ENCODE measurements around the gene SHROOM3. TPM values are rescaled to one million over a fixed set of nuclear protein-coding genes. Genes with fewer than 3 reads are reported as not detected.
"Not testable (repeated sequence)": the region's sequence is repeated elsewhere in the genome, so short reads cannot be mapped to it uniquely, and the experiment has no call there.

Gene SHROOM3
- polyA plus RNA-seq, 1 donor from 2014 or later: 2.7 TPM

- not testable (repeated sequence) for H3K36me3 ChIP-seq (ENCODE audit: insufficient read depth, low read length); H3K27ac ChIP-seq (ENCODE audit: low read length); H4K20me1 ChIP-seq (ENCODE audit: insufficient read depth); H3K4me3 ChIP-seq (ENCODE audit: low read length); H3K27me3 ChIP-seq (ENCODE audit: insufficient read depth, low read depth, low read length); H3K9me2 ChIP-seq (ENCODE audit: insufficient read depth, low read length); H2AFZ ChIP-seq (ENCODE audit: low read depth, low read length); H3K9ac ChIP-seq (ENCODE audit: low read length); H3K79me2 ChIP-seq (replicated peaks; ENCODE audit: insufficient read depth, low read length); H3F3A ChIP-seq (ENCODE audit: insufficient read depth, low read length, poor library complexity, severe bottlenecking); H3K4me2 ChIP-seq (ENCODE audit: low read length); H3K9me3 ChIP-seq (ENCODE audit: low read length)
These were observed 11.9 kb upstream of the SHROOM3 start for GRCh38 chr4:76423159-76423558.

GRCh38 chr4:76426272-76426671, 8.8 kb upstream of the SHROOM3 start:
- no peaks in the 10 kb centered on the region for H3K36me3 ChIP-seq (ENCODE audit: insufficient read depth, low read length)
- no peak for TF ChIP-seq RAD21 (conservative IDR thresholded peaks at IDR 0.05)
- no peak for TF ChIP-seq CTCF (IDR thresholded peaks at IDR 0.05; ENCODE audit: poor library complexity, severe bottlenecking)
- TF ChIP-seq SMC3 (conservative IDR thresholded peaks at IDR 0.05; ENCODE audit: poor library complexity): no peak
- no peak for TF ChIP-seq POLR2AphosphoS5 (IDR thresholded peaks at IDR 0.05)
- no peak for TF ChIP-seq REST (IDR thresholded peaks at IDR 0.05; ENCODE audit: borderline replicate concordance)
- TF ChIP-seq EZH2 (IDR thresholded peaks at IDR 0.05; ENCODE audit: borderline replicate concordance, insufficient read depth, low read length, poor library complexity, severe bottlenecking): no peak
- TF ChIP-seq TAF1 (IDR thresholded peaks at IDR 0.05; ENCODE audit: low read depth): no peak
- TF ChIP-seq EP300 (conservative IDR thresholded peaks at IDR 0.05; ENCODE audit: poor library complexity, severe bottlenecking): no peak
- no peaks in the 10 kb centered on the region for H3K27me3 ChIP-seq (ENCODE audit: insufficient read depth, low read depth, low read length)
- H2AFZ ChIP-seq (ENCODE audit: low read depth, low read length): no peak overlapping the region
- H3F3A ChIP-seq (ENCODE audit: insufficient read depth, low read length, poor library complexity, severe bottlenecking): no peaks in the 10 kb centered on the region
- H3K9ac ChIP-seq (ENCODE audit: low read length): no peak overlapping the region
- H3K4me3 ChIP-seq (ENCODE audit: low read length): no peak overlapping the region
- H3K27ac ChIP-seq (ENCODE audit: low read length): no peak overlapping the region
- no peaks in the 10 kb centered on the region for H4K20me1 ChIP-seq (ENCODE audit: insufficient read depth)
- no peaks in the 10 kb centered on the region for H3K79me2 ChIP-seq (replicated peaks; ENCODE audit: insufficient read depth, low read length)
- no peak overlapping the region for H3K4me2 ChIP-seq (ENCODE audit: low read length)
- H3K9me2 ChIP-seq (ENCODE audit: insufficient read depth, low read length): no peaks in the 10 kb centered on the region
- no peaks in the 10 kb centered on the region for H3K9me3 ChIP-seq (ENCODE audit: low read length)

GRCh38 chr4:76429636-76430035, 5.4 kb upstream of the SHROOM3 start:
- Histone ChIP-seq H3K4me3 (ENCODE audit: low read length) (no peak overlapping the region), H2AFZ (ENCODE audit: low read depth, low read length) (no peak overlapping the region)

More at GRCh38 chr4:76429636-76430035, 5.4 kb upstream of the SHROOM3 start:
- H4K20me1 ChIP-seq (ENCODE audit: insufficient read depth): no peaks in the 10 kb centered on the region
- no peaks in the 10 kb centered on the region for H3K36me3 ChIP-seq (ENCODE audit: insufficient read depth, low read length)
- no peaks in the 10 kb centered on the region for H3K9me3 ChIP-seq (ENCODE audit: low read length)
- H3K9me2 ChIP-seq (ENCODE audit: insufficient read depth, low read length): no peaks in the 10 kb centered on the region
- no peak overlapping the region for H3K4me2 ChIP-seq (ENCODE audit: low read length)
- TF ChIP-seq TAF1 (IDR thresholded peaks at IDR 0.05; ENCODE audit: low read depth): no peak
- no peak for TF ChIP-seq CTCF (IDR thresholded peaks at IDR 0.05; ENCODE audit: poor library complexity, severe bottlenecking)
- no peak for TF ChIP-seq EZH2 (IDR thresholded peaks at IDR 0.05; ENCODE audit: borderline replicate concordance, insufficient read depth, low read length, poor library complexity, severe bottlenecking)
- TF ChIP-seq SMC3 (conservative IDR thresholded peaks at IDR 0.05; ENCODE audit: poor library complexity): no peak
- no peak for TF ChIP-seq REST (IDR thresholded peaks at IDR 0.05; ENCODE audit: borderline replicate concordance)
- no peak for TF ChIP-seq EP300 (conservative IDR thresholded peaks at IDR 0.05; ENCODE audit: poor library complexity, severe bottlenecking)
- no peak for TF ChIP-seq RAD21 (conservative IDR thresholded peaks at IDR 0.05)
- TF ChIP-seq POLR2AphosphoS5 (IDR thresholded peaks at IDR 0.05): no peak
- no peak for TF ChIP-seq MXI1 (conservative IDR thresholded peaks at IDR 0.05; ENCODE audit: poor library complexity, severe bottlenecking)
- no peaks in the 10 kb centered on the region for H3K27me3 ChIP-seq (ENCODE audit: insufficient read depth, low read depth, low read length)
- no peak overlapping the region for H3K27ac ChIP-seq (ENCODE audit: low read length)
- H3K79me2 ChIP-seq (replicated peaks; ENCODE audit: insufficient read depth, low read length): peaks cover 23% of the 10 kb centered on the region
- H3F3A ChIP-seq (ENCODE audit: insufficient read depth, low read length, poor library complexity, severe bottlenecking): no peaks in the 10 kb centered on the region
- H3K9ac ChIP-seq (ENCODE audit: low read length): no peak overlapping the region

Data from neural cell (in vitro differentiated cells).